ENCODE measurements around the gene GNAI3.

- no peak for TF ChIP-seq EZH2phosphoT487 (conservative IDR thresholded peaks at IDR 0.05; ENCODE audit: low read length)
- no peak for TF ChIP-seq CTCF (IDR thresholded peaks at IDR 0.05; ENCODE audit: insufficient read depth, low read length, poor library complexity, severe bottlenecking)
These were observed 119.2 kb downstream of the GNAI3 start, which contains the start of gene GSTM2 for GRCh38 chr1:109667452-109668122.

Measured in SU-DHL-6 (cell line).